Measurements from ENCODE around the gene MIP. TPM values are rescaled to one million over a fixed set of nuclear protein-coding genes. Genes with fewer than 3 reads are reported as not detected.

Gene MIP
- total and polyA plus RNA-seq, 2 of the 13 experiments (the other 11 are each of a cell fraction or from before 2014, with no cell fraction given) = not detected

DNA sequence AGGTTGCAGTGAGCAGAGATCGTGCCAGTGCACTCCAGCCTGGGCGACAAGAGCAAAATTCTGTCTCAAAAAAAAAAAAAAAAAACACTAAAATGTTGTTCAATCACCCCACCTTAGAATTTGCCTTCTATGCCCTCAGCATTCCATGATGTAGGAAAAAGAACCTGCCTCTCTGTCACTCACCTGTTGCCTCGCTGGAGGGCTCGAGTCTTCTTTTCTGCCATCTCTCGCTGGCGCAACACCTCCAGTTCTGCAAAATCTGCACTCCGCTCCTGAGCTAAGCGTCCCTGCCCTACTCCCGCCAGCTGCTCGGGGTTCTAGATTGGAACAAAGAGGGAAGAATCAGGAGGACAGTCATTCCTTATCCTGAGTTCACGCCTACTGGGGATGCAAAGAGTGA is 23.2 kb downstream of the MIP start:
- Histone ChIP-seq H3K9me3 (ENCODE audit: low read length) (no peaks in the 10 kb centered on the region), H3K79me2 (ENCODE audit: insufficient read depth, low read length) (peaks cover under 1% of the 10 kb centered on the region), H2AFZ (ENCODE audit: low read length) (no peak overlapping the region), H3K4me1 (ENCODE audit: insufficient read depth, low read length) (no peaks in the 10 kb centered on the region), H3K27ac (ENCODE audit: extremely low read length, insufficient read depth, low read length) (no peak overlapping the region), H4K20me1 (ENCODE audit: insufficient read depth, low read length) (no peaks in the 10 kb centered on the region), H3K36me3 (replicated peaks in 1 of 2; ENCODE audit: control insufficient read depth in 1 of 2, insufficient read depth in 2 of 2, low read length in 2 of 2) (peaks cover 13 to 55% of the 10 kb centered on the region in 2 experiments; a peak in 4 of 5 replicates), H3K27me3 (ENCODE audit: control insufficient read depth in 1 of 2, insufficient read depth in 2 of 2, low read length in 2 of 2) (no peaks in the 10 kb centered on the region), H3K4me2 (ENCODE audit: low read depth, low read length) (no peak overlapping the region), H3K4me3 (replicated peaks in 1 of 3; ENCODE audit: insufficient read depth in 1 of 3, low read depth in 2 of 3, low read length in 3 of 3) (no peak overlapping the region), H3K9ac (ENCODE audit: insufficient read depth, low read depth, low read length) (no peak overlapping the region)
- ATAC-seq (no peak), DNase-seq (ENCODE audit: low spot score) (no peak), FAIRE-seq (no peak)
- in situ Hi-C loops (cut with HindIII; ENCODE audit: extremely low pct_ligation_motif_present, low pct_unique_long_range_greater_than_20kb) (no loop called here), intact Hi-C loops (cut with micrococcal nuclease; ENCODE audit: unreplicated experiment) (no loop called here)
- POLR2A ChIA-PET = no interaction called here
- CTCF ChIA-PET (ENCODE audit: low intra/inter-chr PET ratio, low total read pairs) = no interaction called here
- 99% methylated on average over 11 of the region's 11 CpGs for WGBS (ENCODE audit: low lambda C conversion rate)
- TF ChIP-seq ZNF781 (CRISPR knock-in tag; IDR thresholded peaks at IDR 0.05; ENCODE audit: borderline replicate concordance, not compliant biosample characterization) (no peak), ZNF451 (CRISPR knock-in tag; IDR thresholded peaks at IDR 0.05) (no peak), ZNF724P (CRISPR knock-in tag; IDR thresholded peaks at IDR 0.05; ENCODE audit: borderline replicate concordance) (no peak), HOXA9 (CRISPR knock-in tag; IDR thresholded peaks at IDR 0.05; ENCODE audit: borderline replicate concordance) (no peak), AHR (CRISPR knock-in tag; IDR thresholded peaks at IDR 0.05) (no peak)
- no TSS peak for BruUV-seq (replicated peaks)

DNA sequence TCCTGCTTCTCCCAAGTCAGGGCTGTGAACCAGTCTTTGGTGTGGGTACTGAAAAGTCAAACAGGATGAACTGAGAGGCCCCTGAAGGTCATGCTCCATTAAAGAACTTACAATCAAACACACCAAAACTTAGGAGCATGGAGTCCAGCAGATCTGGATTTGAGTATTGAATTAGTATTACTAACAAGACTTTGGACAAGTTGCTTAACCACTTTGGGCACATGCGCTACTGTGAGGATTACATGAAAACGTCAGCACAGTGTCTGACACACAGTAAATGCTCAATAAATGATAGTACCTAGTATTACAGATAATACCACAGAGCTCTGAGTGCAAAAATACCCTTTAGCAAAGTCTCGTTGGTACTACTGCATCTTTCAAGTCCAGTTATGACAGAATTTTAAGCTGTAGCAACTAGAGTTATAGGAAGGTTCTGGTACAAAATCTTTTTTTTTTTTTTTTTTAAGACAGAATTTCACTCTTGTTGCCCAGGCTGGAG is 28.5 kb downstream of the MIP start:
- 67% methylated on average over 3 of the region's 3 CpGs for WGBS (ENCODE audit: low lambda C conversion rate)
- no peaks in the 10 kb centered on the region for H3K9me3 ChIP-seq (ENCODE audit: low read length)
- no peaks in the 10 kb centered on the region for H3K79me2 ChIP-seq (ENCODE audit: insufficient read depth, low read length)
- H3K9ac ChIP-seq (ENCODE audit: insufficient read depth, low read depth, low read length) = no peak overlapping the region
- ATAC-seq (no peak), DNase-seq (ENCODE audit: low spot score) (no peak), FAIRE-seq (no peak)
- in situ Hi-C loops (cut with HindIII; ENCODE audit: extremely low pct_ligation_motif_present, low pct_unique_long_range_greater_than_20kb) (no loop called here), intact Hi-C loops (cut with micrococcal nuclease; ENCODE audit: unreplicated experiment) (no loop called here)
- H3K4me2 ChIP-seq (ENCODE audit: low read depth, low read length) = no peak overlapping the region
- no peaks in the 10 kb centered on the region for H3K4me1 ChIP-seq (ENCODE audit: insufficient read depth, low read length)
- POLR2A ChIA-PET = interaction anchor here (0.6 kb wide), 1 partner anchor 84 kb away, joined by 3 read pairs; no protein-coding TSS in a partner anchor
- no peaks in the 10 kb centered on the region for H3K27me3 ChIP-seq (ENCODE audit: control insufficient read depth in 1 of 2, insufficient read depth in 2 of 2, low read length in 2 of 2)
- no peak overlapping the region for H3K4me3 ChIP-seq (replicated peaks in 1 of 3; ENCODE audit: insufficient read depth in 1 of 3, low read depth in 2 of 3, low read length in 3 of 3)
- no peaks in the 10 kb centered on the region for H4K20me1 ChIP-seq (ENCODE audit: insufficient read depth, low read length)
- H3K36me3 ChIP-seq (replicated peaks in 1 of 2; ENCODE audit: control insufficient read depth in 1 of 2, insufficient read depth in 2 of 2, low read length in 2 of 2) = peaks cover 11 to 71% of the 10 kb centered on the region in 2 experiments
- no peak overlapping the region for H3K27ac ChIP-seq (ENCODE audit: extremely low read length, insufficient read depth, low read length)
- H2AFZ ChIP-seq (ENCODE audit: low read length) = no peak overlapping the region
- CTCF ChIA-PET (ENCODE audit: low intra/inter-chr PET ratio, low total read pairs) = no interaction called here
- no TSS peak for BruUV-seq (replicated peaks)
- TF ChIP-seq NR1H2 (CRISPR knock-in tag; IDR thresholded peaks at IDR 0.05; ENCODE audit: borderline replicate concordance, low read depth) (no peak), HDAC6 (IDR thresholded peaks at IDR 0.05; ENCODE audit: low read depth, low read length) (no peak), ZNF879 (CRISPR knock-in tag; IDR thresholded peaks at IDR 0.05) (no peak), HNRNPH1 (optimal IDR thresholded peaks at IDR 0.05; ENCODE audit: low read depth, low read length) (no peak), HCFC1 (IDR thresholded peaks at IDR 0.05; ENCODE audit: low read depth, low read length) (no peak), MAF1 (CRISPR knock-in tag; IDR thresholded peaks at IDR 0.05; ENCODE audit: borderline replicate concordance) (no peak), CHD4 (IDR thresholded peaks at IDR 0.05; ENCODE audit: borderline replicate concordance, low read length) (no peak), SAP130 (CRISPR knock-in tag; IDR thresholded peaks at IDR 0.05; ENCODE audit: low read depth) (no peak), ZNF274 (CRISPR knock-in tag; IDR thresholded peaks at IDR 0.05) (no peak), ESRRA (CRISPR knock-in tag; IDR thresholded peaks at IDR 0.05; ENCODE audit: low read depth) (no peak)
- TF ChIP-seq, protein P1, sequence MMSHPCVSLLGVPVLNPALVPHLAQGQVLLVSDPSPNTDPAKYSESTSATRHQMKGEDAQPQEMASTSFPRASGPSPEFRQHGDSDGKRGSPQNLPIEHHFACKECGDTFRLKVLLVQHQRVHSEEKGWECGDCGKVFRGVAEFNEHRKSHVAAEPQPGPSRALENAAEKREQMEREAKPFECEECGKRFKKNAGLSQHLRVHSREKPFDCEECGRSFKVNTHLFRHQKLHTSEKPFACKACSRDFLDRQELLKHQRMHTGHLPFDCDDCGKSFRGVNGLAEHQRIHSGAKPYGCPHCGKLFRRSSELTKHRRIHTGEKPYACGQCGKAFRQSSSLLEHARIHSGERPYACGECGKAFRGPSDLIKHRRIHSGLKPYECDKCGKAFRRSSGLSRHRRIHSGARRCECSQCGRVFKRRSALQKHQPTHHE (CRISPR knock-in tag; IDR thresholded peaks at IDR 0.05; ENCODE audit: borderline replicate concordance) = no peak
- TF ChIP-seq, protein P2, sequence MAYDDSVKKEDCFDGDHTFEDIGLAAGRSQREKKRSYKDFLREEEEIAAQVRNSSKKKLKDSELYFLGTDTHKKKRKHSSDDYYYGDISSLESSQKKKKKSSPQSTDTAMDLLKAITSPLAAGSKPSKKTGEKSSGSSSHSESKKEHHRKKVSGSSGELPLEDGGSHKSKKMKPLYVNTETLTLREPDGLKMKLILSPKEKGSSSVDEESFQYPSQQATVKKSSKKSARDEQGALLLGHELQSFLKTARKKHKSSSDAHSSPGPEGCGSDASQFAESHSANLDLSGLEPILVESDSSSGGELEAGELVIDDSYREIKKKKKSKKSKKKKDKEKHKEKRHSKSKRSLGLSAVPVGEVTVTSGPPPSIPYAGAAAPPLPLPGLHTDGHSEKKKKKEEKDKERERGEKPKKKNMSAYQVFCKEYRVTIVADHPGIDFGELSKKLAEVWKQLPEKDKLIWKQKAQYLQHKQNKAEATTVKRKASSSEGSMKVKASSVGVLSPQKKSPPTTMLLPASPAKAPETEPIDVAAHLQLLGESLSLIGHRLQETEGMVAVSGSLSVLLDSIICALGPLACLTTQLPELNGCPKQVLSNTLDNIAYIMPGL (CRISPR knock-in tag; IDR thresholded peaks at IDR 0.05; ENCODE audit: borderline replicate concordance in 1 of 2, low read depth in 1 of 2) = no peak

All from HepG2 (cell line).